Common myeloid progenitor, CD34-positive (primary cell): ENCODE results near the gene MYZAP. TPM values are rescaled to one million over a fixed set of nuclear protein-coding genes. Genes with fewer than 3 reads are reported as not detected.

ENCODE experiments used
- CTCF ChIA-PET: fragments of 350-600 bp; sonication (Branson Sonifier 250); formaldehyde crosslinking; loops from one replicate; lab custom pipeline; 2021; ENCODE audit warnings: antibody characterized with exemption; lab: Charles Lee
- POLR2A ChIA-PET: fragments of 350-600 bp; sonication (Branson Sonifier 250); formaldehyde crosslinking; loops from one replicate; lab custom pipeline; 2021; ENCODE audit warnings: antibody characterized with exemption; lab: Charles Lee
- DNase-seq, 3 donors: peaks; one replicate each; pipeline versions ENCODE4 v3.0.0 to v3.0.0-alpha.2; 2013
- H3K27ac ChIP-seq, 2 experiments: 1 replicate in 1 of 2; 2 replicates in 1 of 2; pipeline ENCODE4 v1.7.0; 2013; ENCODE audit warnings: inconsistent platforms in 2 of 2, low read length in 2 of 2, mild to moderate bottlenecking in 2 of 2, low read depth in 1 of 2, moderate library complexity in 1 of 2; ENCODE audit not compliant: severe bottlenecking in 2 of 2, insufficient read depth in 1 of 2, poor library complexity in 1 of 2
- H3K27me3 ChIP-seq, 5 experiments: replicated peaks in 2 of 5; 1 replicate in 3 of 5; 2 replicates in 2 of 5; pipeline versions ENCODE4 v1.6.1 to v1.7.0; 2013; ENCODE audit warnings: low read length in 4 of 5, mild to moderate bottlenecking in 2 of 5, moderate library complexity in 2 of 5, inconsistent platforms in 1 of 5; ENCODE audit not compliant: insufficient read depth in 5 of 5, control insufficient read depth in 4 of 5
- H3K36me3 ChIP-seq, 4 experiments: 1 replicate in 2 of 4; 2 replicates in 2 of 4; pipeline versions ENCODE4 v1.6.1 to v1.7.0; 2013; ENCODE audit warnings: low read length in 3 of 4, control low read depth in 1 of 4, mild to moderate bottlenecking in 1 of 4; ENCODE audit not compliant: control insufficient read depth in 4 of 4, insufficient read depth in 4 of 4
- H3K4me1 ChIP-seq, 4 experiments: 1 replicate in 3 of 4; 2 replicates in 1 of 4; pipeline versions ENCODE4 v1.6.1 to v1.7.1; 2013; ENCODE audit warnings: low read length in 3 of 4, mild to moderate bottlenecking in 3 of 4, control low read depth in 1 of 4, inconsistent platforms in 1 of 4, moderate library complexity in 1 of 4; ENCODE audit not compliant: control insufficient read depth in 4 of 4, insufficient read depth in 4 of 4; ENCODE audit errors: control extremely low read depth in 1 of 4
- H3K4me3 ChIP-seq, 7 experiments: 1 replicate in 4 of 7; 2 replicates in 3 of 7; pipeline versions ENCODE4 v1.5.1 to v1.7.0; 2013; ENCODE audit warnings: mild to moderate bottlenecking in 7 of 7, low read length in 6 of 7, moderate library complexity in 6 of 7, inconsistent platforms in 2 of 7, low read depth in 2 of 7, control low read depth in 1 of 7; ENCODE audit not compliant: insufficient read depth in 4 of 7, control insufficient read depth in 1 of 7; ENCODE audit errors: extremely low read depth in 1 of 7
- H3K9me3 ChIP-seq, 5 experiments: 1 replicate in 4 of 5; 2 replicates in 1 of 5; pipeline versions ENCODE4 v1.6.1 to v1.7.1; 2013; ENCODE audit warnings: low read length in 4 of 5, mild to moderate bottlenecking in 2 of 5, inconsistent platforms in 1 of 5, low read depth in 1 of 5, moderate library complexity in 1 of 5; ENCODE audit not compliant: control insufficient read depth in 4 of 5, insufficient read depth in 2 of 5; ENCODE audit errors: control extremely low read depth in 1 of 5
- WGBS: methylation state at CpG from one replicate; pipeline ENCODE4 v1.1.5; 2013; ENCODE audit not compliant: insufficient coverage; 5-methylcytosine and 5-hydroxymethylcytosine counted together
- polyA plus RNA-seq: library from polyadenylated mRNA; unstranded; fragments of 120-200 nt; gene quantifications from one replicate; pipeline ENCODE4 v1.2.1, GENCODE V29; 2013

Gene MYZAP, protein sequence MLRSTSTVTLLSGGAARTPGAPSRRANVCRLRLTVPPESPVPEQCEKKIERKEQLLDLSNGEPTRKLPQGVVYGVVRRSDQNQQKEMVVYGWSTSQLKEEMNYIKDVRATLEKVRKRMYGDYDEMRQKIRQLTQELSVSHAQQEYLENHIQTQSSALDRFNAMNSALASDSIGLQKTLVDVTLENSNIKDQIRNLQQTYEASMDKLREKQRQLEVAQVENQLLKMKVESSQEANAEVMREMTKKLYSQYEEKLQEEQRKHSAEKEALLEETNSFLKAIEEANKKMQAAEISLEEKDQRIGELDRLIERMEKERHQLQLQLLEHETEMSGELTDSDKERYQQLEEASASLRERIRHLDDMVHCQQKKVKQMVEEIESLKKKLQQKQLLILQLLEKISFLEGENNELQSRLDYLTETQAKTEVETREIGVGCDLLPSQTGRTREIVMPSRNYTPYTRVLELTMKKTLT
- 1.2 TPM for polyA plus RNA-seq

- Histone ChIP-seq H3K27ac (no peak within 1 kb of the TSS), H3K36me3 (no peaks in the 10 kb centered on the region), H3K27me3 (peaks cover 2 to 28% (median 18%) of the 10 kb centered on the region in 5 experiments), H3K4me1 (peaks cover 0 to 28% (median 13%) of the 10 kb centered on the region in 4 experiments), H3K4me3 (peak within 1 kb of the TSS; percentile 13 to 73 (median 47)), H3K9me3 (no peaks in the 10 kb centered on the region)
- WGBS, result under 1% methylated on average over 43 of the region's 58 CpGs
- CTCF ChIA-PET, result interaction anchor here (0.8 kb wide), 1 partner anchor 16 kb away, joined by 3 read pairs; no protein-coding TSS in a partner anchor
- DNase-seq, result peak; percentile 11 to 39 (median 38)
- POLR2A ChIA-PET, result no interaction called here
Measured at GRCh38 chr15:57591822-57592367, at the start of gene MYZAP. Gene MYZAP, plus strand, starts transcription at chr15:57591904. Its CDS starts 131 bp downstream, at chr15:57592035.

GRCh38 chr15:57542505-57542817 is 49.2 kb upstream of the MYZAP start:
- WGBS, result 74% methylated on average over 3 of the region's 4 CpGs
- no peak for DNase-seq
- H3K27me3 ChIP-seq, result peaks cover 0 to 7% (median 0%) of the 10 kb centered on the region in 5 experiments

GRCh38 chr15:57544848-57545480 is 46.7 kb upstream of the MYZAP start:
- Histone ChIP-seq H3K4me1 (no peaks in the 10 kb centered on the region), H3K36me3 (no peaks in the 10 kb centered on the region), H3K4me3 (no peak overlapping the region), H3K27me3 (peaks cover 0 to 1% (median 0%) of the 10 kb centered on the region in 5 experiments), H3K27ac (no peak overlapping the region), H3K9me3 (no peaks in the 10 kb centered on the region)
- DNase-seq, result no peak
- ChIA-PET POLR2A (no interaction called here), CTCF (interaction anchor here (1.3 to 3.1 kb wide), 4 partner anchors 9 to 205 kb away, joined by 4 to 18 read pairs (median 9); no protein-coding TSS in a partner anchor)
- WGBS, result 95% methylated on average over 10 of the region's 11 CpGs

More at GRCh38 chr15:57542505-57542817, 49.2 kb upstream of the MYZAP start:
- Histone ChIP-seq H3K9me3 (no peaks in the 10 kb centered on the region), H3K36me3 (no peaks in the 10 kb centered on the region), H3K4me3 (no peak overlapping the region), H3K27ac (no peak overlapping the region), H3K4me1 (no peaks in the 10 kb centered on the region)
- CTCF ChIA-PET, result interaction anchor here (0.6 to 3.5 kb wide), 23 partner anchors 9 to 1204 kb away, joined by 3 to 35 read pairs (median 3); no protein-coding TSS in a partner anchor
- POLR2A ChIA-PET, result no interaction called here

GRCh38 chr15:57545995-57546394 is 45.7 kb upstream of the MYZAP start:
- H3K36me3 ChIP-seq, result no peaks in the 10 kb centered on the region
- no peaks in the 10 kb centered on the region for H3K9me3 ChIP-seq
- H3K27ac ChIP-seq, result no peak overlapping the region
- ChIA-PET CTCF (interaction anchor here (1.2 to 2.5 kb wide), 4 partner anchors 11 to 206 kb away, joined by 4 to 11 read pairs (median 6); no protein-coding TSS in a partner anchor), POLR2A (no interaction called here)
- H3K4me1 ChIP-seq, result no peaks in the 10 kb centered on the region
- 93% methylated on average over 6 of the region's 8 CpGs for WGBS
- H3K27me3 ChIP-seq, result peaks cover 0 to 3% (median 0%) of the 10 kb centered on the region in 5 experiments
- no peak for DNase-seq
- H3K4me3 ChIP-seq, result no peak overlapping the region

GRCh38 chr15:57547243-57547755 is 44.4 kb upstream of the MYZAP start:
- H3K9me3 ChIP-seq, result no peaks in the 10 kb centered on the region
- H3K4me1 ChIP-seq, result no peaks in the 10 kb centered on the region
- H3K27me3 ChIP-seq, result peaks cover 0 to 3% (median 0%) of the 10 kb centered on the region in 5 experiments
- 98% methylated on average over 11 of the region's 11 CpGs for WGBS
- DNase-seq, result no peak
- no peak overlapping the region for H3K4me3 ChIP-seq
- H3K36me3 ChIP-seq, result no peaks in the 10 kb centered on the region
- ChIA-PET POLR2A (no interaction called here), CTCF (interaction anchor here (0.8 to 1.6 kb wide), 5 partner anchors 9 to 20 kb away, joined by 3 to 5 read pairs (median 3); no protein-coding TSS in a partner anchor)
- H3K27ac ChIP-seq, result no peak overlapping the region

GRCh38 chr15:57548351-57548750 is 43.4 kb upstream of the MYZAP start:
- no peak for DNase-seq
- Histone ChIP-seq H3K4me3 (no peak overlapping the region), H3K36me3 (no peaks in the 10 kb centered on the region), H3K9me3 (no peaks in the 10 kb centered on the region), H3K27me3 (peaks cover 0 to 3% (median 0%) of the 10 kb centered on the region in 5 experiments), H3K27ac (no peak overlapping the region), H3K4me1 (no peaks in the 10 kb centered on the region)
- ChIA-PET POLR2A (no interaction called here), CTCF (interaction anchor here (1.0 to 2.7 kb wide), 3 partner anchors 9 to 21 kb away, joined by 3 to 13 read pairs (median 4); no protein-coding TSS in a partner anchor)
- WGBS, result 92% methylated on average over 2 of the region's 2 CpGs
